Panc1 (cell line): Measurements from ENCODE around the gene PHF10. TPM values are rescaled to one million over a fixed set of nuclear protein-coding genes. Genes with fewer than 3 reads are reported as not detected.

ENCODE experiments used
- ATAC-seq: fragments of 200-7000 bp; cut with Tn5 transposase; 2 replicates; pipeline ENCODE4 v1.9.1; 2020; ENCODE audit warnings: mild to moderate bottlenecking, moderate library complexity
- BruUV-seq: library from RNA; stranded (reverse); fragments of 400-500 nt; replicated peaks from 2 replicates; lab custom pipeline; 2021; lab: Mats Ljungman, UMichigan
- CTCF ChIA-PET: fragments of 300-600 bp; sonication (Branson Sonifier 250); formaldehyde crosslinking; loops from one replicate; lab custom pipeline; 2022; ENCODE audit warnings: antibody characterized with exemption; lab: Charles Lee
- POLR2A ChIA-PET: fragments of 300-600 bp; sonication (Branson Sonifier 250); formaldehyde crosslinking; loops from one replicate; lab custom pipeline; 2022; ENCODE audit warnings: antibody characterized with exemption; lab: Charles Lee
- DNase-seq: peaks from one replicate; pipeline ENCODE4 v3.0.0-alpha.2; 2010; ENCODE audit warnings: low read depth, low spot score
- H3K27ac ChIP-seq: 2 replicates; pipeline ENCODE4 v1.5.1; 2011; ENCODE audit warnings: mild to moderate bottlenecking, low read length, inconsistent platforms
- H3K27me3 ChIP-seq: fragments of 200-500 bp; sonication (Bioruptor generic); 2 replicates; pipeline ENCODE4 v1.6.0; 2014; ENCODE audit warnings: low read length, inconsistent platforms; ENCODE audit not compliant: control insufficient read depth, insufficient read depth
- H3K36me3 ChIP-seq: fragments of 200-500 bp; sonication (Bioruptor generic); 2 replicates; pipeline ENCODE4 v1.5.1; 2014; ENCODE audit warnings: inconsistent platforms, mild to moderate bottlenecking, low read length, moderate library complexity; ENCODE audit not compliant: control insufficient read depth, insufficient read depth
- H3K4me1 ChIP-seq: 2 replicates; pipeline ENCODE4 v1.5.1; 2011; ENCODE audit warnings: inconsistent platforms, mild to moderate bottlenecking, low read length, moderate library complexity; ENCODE audit not compliant: control insufficient read depth, insufficient read depth
- H3K4me3 ChIP-seq, 2 experiments: 2 replicates each; pipeline ENCODE4 v1.5.1; 2011 to 2012; ENCODE audit warnings: low read depth in 2 of 2, low read length in 2 of 2, mild to moderate bottlenecking in 2 of 2, inconsistent platforms in 1 of 2, moderate library complexity in 1 of 2
- H3K9me3 ChIP-seq: fragments of 200-500 bp; sonication (Bioruptor generic); 2 replicates; pipeline ENCODE4 v1.5.1; 2014; ENCODE audit warnings: low read depth, mild to moderate bottlenecking, inconsistent platforms, low read length, moderate library complexity; ENCODE audit not compliant: control insufficient read depth, insufficient read depth
- POLR2AphosphoS5 ChIP-seq: IDR thresholded peaks from 2 replicates; pipeline ENCODE4 v1.6.1; 2012; ENCODE audit warnings: mild to moderate bottlenecking, low read depth, low read length, moderate library complexity
- SIN3A ChIP-seq: IDR thresholded peaks from 2 replicates; pipeline ENCODE4 v1.6.1; 2012; ENCODE audit warnings: low read depth, mild to moderate bottlenecking, low read length, moderate library complexity, borderline replicate concordance; ENCODE audit not compliant: insufficient read depth
- TCF7L2 ChIP-seq: IDR thresholded peaks from 2 replicates; pipeline ENCODE4 v1.6.1; 2011; ENCODE audit warnings: mild to moderate bottlenecking, low read depth, low read length, inconsistent platforms
- in situ Hi-C: cut with HindIII; loops from 2 replicates; pipeline ENCODE4 v1.10.0; 2016; ENCODE audit warnings: low sequenced_read_pairs, low pct_unique_long_range_greater_than_20kb
- intact Hi-C: fragments of 100-400 bp; cut with micrococcal nuclease; formaldehyde crosslinking; loops from one replicate; pipeline ENCODE4 v1.10.0; 2022; ENCODE audit not compliant: unreplicated experiment
- total RNA-seq: library from RNA; stranded (reverse); gene quantifications from one replicate; pipeline ENCODE4 v1.2.1, GENCODE V29; 2021; ENCODE audit not compliant: unreplicated experiment
- TF ChIP-seq, protein P1 (sequence below), 2 experiments: IDR thresholded peaks; 2 replicates each; pipeline ENCODE4 v1.6.1; 2011 to 2012; ENCODE audit warnings: low read depth in 2 of 2, control low read depth in 1 of 2, low read length in 1 of 2, mild to moderate bottlenecking in 1 of 2, moderate library complexity in 1 of 2; ENCODE audit not compliant: insufficient read depth in 1 of 2
- TF ChIP-seq, protein P2 (sequence below): fragments of 450-650 bp; IDR thresholded peaks from 2 replicates; pipeline ENCODE4 v1.5.1; 2017; ENCODE audit warnings: mild to moderate bottlenecking

PHF10 gene
- total RNA-seq, 1 experiment from 2014 or later = 71.7 TPM

GRCh38 chr6:169763308-169763707, 39.0 kb upstream of the PHF10 start:
- BruUV-seq = no TSS peak
- in situ Hi-C loops = no loop called here
- no peaks in the 10 kb centered on the region for H3K27me3 ChIP-seq
- H3K27ac ChIP-seq = no peak overlapping the region
- H3K4me1 ChIP-seq = no peaks in the 10 kb centered on the region
- intact Hi-C loops = no loop called here
- POLR2A ChIA-PET = no interaction called here
- TF ChIP-seq SIN3A (no peak), POLR2AphosphoS5 (no peak), TCF7L2 (no peak)
- TF ChIP-seq, protein P1, sequence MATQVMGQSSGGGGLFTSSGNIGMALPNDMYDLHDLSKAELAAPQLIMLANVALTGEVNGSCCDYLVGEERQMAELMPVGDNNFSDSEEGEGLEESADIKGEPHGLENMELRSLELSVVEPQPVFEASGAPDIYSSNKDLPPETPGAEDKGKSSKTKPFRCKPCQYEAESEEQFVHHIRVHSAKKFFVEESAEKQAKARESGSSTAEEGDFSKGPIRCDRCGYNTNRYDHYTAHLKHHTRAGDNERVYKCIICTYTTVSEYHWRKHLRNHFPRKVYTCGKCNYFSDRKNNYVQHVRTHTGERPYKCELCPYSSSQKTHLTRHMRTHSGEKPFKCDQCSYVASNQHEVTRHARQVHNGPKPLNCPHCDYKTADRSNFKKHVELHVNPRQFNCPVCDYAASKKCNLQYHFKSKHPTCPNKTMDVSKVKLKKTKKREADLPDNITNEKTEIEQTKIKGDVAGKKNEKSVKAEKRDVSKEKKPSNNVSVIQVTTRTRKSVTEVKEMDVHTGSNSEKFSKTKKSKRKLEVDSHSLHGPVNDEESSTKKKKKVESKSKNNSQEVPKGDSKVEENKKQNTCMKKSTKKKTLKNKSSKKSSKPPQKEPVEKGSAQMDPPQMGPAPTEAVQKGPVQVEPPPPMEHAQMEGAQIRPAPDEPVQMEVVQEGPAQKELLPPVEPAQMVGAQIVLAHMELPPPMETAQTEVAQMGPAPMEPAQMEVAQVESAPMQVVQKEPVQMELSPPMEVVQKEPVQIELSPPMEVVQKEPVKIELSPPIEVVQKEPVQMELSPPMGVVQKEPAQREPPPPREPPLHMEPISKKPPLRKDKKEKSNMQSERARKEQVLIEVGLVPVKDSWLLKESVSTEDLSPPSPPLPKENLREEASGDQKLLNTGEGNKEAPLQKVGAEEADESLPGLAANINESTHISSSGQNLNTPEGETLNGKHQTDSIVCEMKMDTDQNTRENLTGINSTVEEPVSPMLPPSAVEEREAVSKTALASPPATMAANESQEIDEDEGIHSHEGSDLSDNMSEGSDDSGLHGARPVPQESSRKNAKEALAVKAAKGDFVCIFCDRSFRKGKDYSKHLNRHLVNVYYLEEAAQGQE (IDR thresholded peaks at IDR 0.05; ENCODE audit: insufficient read depth in 1 of 2, low read depth in 2 of 2, low read length in 1 of 2) = no peak
- TF ChIP-seq, protein P2, sequence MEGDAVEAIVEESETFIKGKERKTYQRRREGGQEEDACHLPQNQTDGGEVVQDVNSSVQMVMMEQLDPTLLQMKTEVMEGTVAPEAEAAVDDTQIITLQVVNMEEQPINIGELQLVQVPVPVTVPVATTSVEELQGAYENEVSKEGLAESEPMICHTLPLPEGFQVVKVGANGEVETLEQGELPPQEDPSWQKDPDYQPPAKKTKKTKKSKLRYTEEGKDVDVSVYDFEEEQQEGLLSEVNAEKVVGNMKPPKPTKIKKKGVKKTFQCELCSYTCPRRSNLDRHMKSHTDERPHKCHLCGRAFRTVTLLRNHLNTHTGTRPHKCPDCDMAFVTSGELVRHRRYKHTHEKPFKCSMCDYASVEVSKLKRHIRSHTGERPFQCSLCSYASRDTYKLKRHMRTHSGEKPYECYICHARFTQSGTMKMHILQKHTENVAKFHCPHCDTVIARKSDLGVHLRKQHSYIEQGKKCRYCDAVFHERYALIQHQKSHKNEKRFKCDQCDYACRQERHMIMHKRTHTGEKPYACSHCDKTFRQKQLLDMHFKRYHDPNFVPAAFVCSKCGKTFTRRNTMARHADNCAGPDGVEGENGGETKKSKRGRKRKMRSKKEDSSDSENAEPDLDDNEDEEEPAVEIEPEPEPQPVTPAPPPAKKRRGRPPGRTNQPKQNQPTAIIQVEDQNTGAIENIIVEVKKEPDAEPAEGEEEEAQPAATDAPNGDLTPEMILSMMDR = no peak
- no peak for ATAC-seq
- no peak overlapping the region for H3K4me3 ChIP-seq
- DNase-seq = no peak
- H3K9me3 ChIP-seq = no peaks in the 10 kb centered on the region
- peaks cover 10% of the 10 kb centered on the region; the same call in 1 of the 2 replicates for H3K36me3 ChIP-seq
- CTCF ChIA-PET = no interaction called here

DNA sequence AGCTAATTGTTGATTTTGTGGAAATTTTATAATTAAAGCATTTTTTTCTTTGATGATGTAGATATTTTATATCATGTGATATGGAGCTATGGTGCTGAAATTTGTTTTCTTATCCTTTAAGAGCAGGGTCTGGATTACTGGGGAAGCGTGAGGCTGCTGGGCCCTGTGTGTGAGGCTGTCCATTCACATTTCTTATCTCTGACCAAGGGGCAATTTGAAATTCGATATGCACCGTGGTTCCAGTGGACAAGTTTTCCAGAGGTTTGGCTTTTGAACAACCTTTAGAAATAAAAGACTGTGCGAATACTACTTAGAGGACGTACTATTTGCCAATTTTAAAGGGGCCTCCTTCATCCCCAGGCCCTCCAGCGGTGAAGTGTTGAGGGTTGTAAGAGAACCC, 30.9 kb upstream of the PHF10 start:
- ATAC-seq = no peak
- H3K27me3 ChIP-seq = no peaks in the 10 kb centered on the region
- ChIA-PET CTCF (no interaction called here), POLR2A (no interaction called here)
- in situ Hi-C loops = no loop called here
- no peak overlapping the region for H3K4me3 ChIP-seq
- intact Hi-C loops = no loop called here
- peaks cover 16% of the 10 kb centered on the region for H3K4me1 ChIP-seq
- H3K9me3 ChIP-seq = no peaks in the 10 kb centered on the region
- BruUV-seq = no TSS peak
- H3K36me3 ChIP-seq = peaks cover 6% of the 10 kb centered on the region; the same call in 1 of the 2 replicates
- no peak overlapping the region for H3K27ac ChIP-seq
- TF ChIP-seq, protein P1 (IDR thresholded peaks at IDR 0.05; ENCODE audit: insufficient read depth in 1 of 2, low read depth in 2 of 2, low read length in 1 of 2) = no peak
- TF ChIP-seq, protein P2 = no peak
- TF ChIP-seq SIN3A (no peak), POLR2AphosphoS5 (no peak), TCF7L2 (no peak)
- DNase-seq = no peak
